H9 (cell line): Measurements from ENCODE around the gene MCM3AP. TPM values are rescaled to one million over a fixed set of nuclear protein-coding genes. Genes with fewer than 3 reads are reported as not detected.

ENCODE experiments used
- DNase-seq: peaks from one replicate; pipeline ENCODE4 v3.0.0-alpha.2; 2017
- H2AFZ ChIP-seq: one replicate; pipeline ENCODE4 v1.6.1; 2013; ENCODE audit warnings: mild to moderate bottlenecking, low read length, control low read depth, moderate library complexity
- H2AK5ac ChIP-seq: 2 replicates; pipeline ENCODE4 v1.6.1; 2013; ENCODE audit warnings: low read length, control low read depth, mixed read lengths; ENCODE audit not compliant: insufficient read length
- H2BK120ac ChIP-seq: one replicate; pipeline ENCODE4 v1.6.1; 2013; ENCODE audit warnings: low read depth, mild to moderate bottlenecking, low read length, control low read depth, inconsistent platforms; ENCODE audit not compliant: poor library complexity, severe bottlenecking
- H2BK12ac ChIP-seq: 2 replicates; pipeline ENCODE4 v1.6.1; 2013; ENCODE audit warnings: low read length, control low read depth, mixed read lengths, low read depth; ENCODE audit not compliant: insufficient read length
- H2BK15ac ChIP-seq: 2 replicates; pipeline ENCODE4 v1.6.1; 2013; ENCODE audit warnings: low read depth, low read length, control low read depth
- H2BK20ac ChIP-seq: one replicate; pipeline ENCODE4 v1.6.1; 2013; ENCODE audit warnings: low read depth, mild to moderate bottlenecking, low read length, control low read depth, inconsistent platforms; ENCODE audit not compliant: poor library complexity, severe bottlenecking
- H2BK5ac ChIP-seq: 2 replicates; pipeline ENCODE4 v1.6.1; 2013; ENCODE audit warnings: low read length, control low read depth, mixed read lengths; ENCODE audit not compliant: insufficient read length
- H3K14ac ChIP-seq: 2 replicates; pipeline ENCODE4 v1.6.1; 2013; ENCODE audit warnings: low read length, control low read depth; ENCODE audit not compliant: insufficient read depth
- H3K18ac ChIP-seq: 2 replicates; pipeline ENCODE4 v1.6.1; 2013; ENCODE audit warnings: low read depth, mild to moderate bottlenecking, mixed read lengths, low read length, control low read depth; ENCODE audit not compliant: insufficient read length
- H3K23ac ChIP-seq: 2 replicates; pipeline ENCODE4 v1.6.1; 2013; ENCODE audit warnings: low read length, control low read depth, mixed read lengths, low read depth; ENCODE audit not compliant: insufficient read length
- H3K23me2 ChIP-seq: 2 replicates; pipeline ENCODE4 v1.6.1; 2013; ENCODE audit warnings: low read depth, mild to moderate bottlenecking, mixed read lengths, low read length, control low read depth; ENCODE audit not compliant: insufficient read length, poor library complexity, severe bottlenecking
- H3K27ac ChIP-seq: 2 replicates; pipeline ENCODE4 v1.5.1; 2013; ENCODE audit warnings: low read length, control low read depth, mixed read lengths, low read depth; ENCODE audit not compliant: insufficient read length
- H3K27me3 ChIP-seq: 2 replicates; pipeline ENCODE4 v1.6.1; 2013; ENCODE audit warnings: low read length, control low read depth, inconsistent platforms; ENCODE audit not compliant: insufficient read depth
- H3K4ac ChIP-seq: 2 replicates; pipeline ENCODE4 v1.6.1; 2013; ENCODE audit warnings: low read depth, mild to moderate bottlenecking, control low read depth, inconsistent platforms, low read length, moderate library complexity
- H3K4me1 ChIP-seq: 2 replicates; pipeline ENCODE4 v1.6.1; 2013; ENCODE audit warnings: low read length, control low read depth, inconsistent platforms; ENCODE audit not compliant: insufficient read depth
- H3K4me2 ChIP-seq: 2 replicates; pipeline ENCODE4 v1.6.1; 2013; ENCODE audit warnings: low read length, control low read depth, mixed read lengths; ENCODE audit not compliant: insufficient read length, insufficient read depth
- H3K56ac ChIP-seq: 2 replicates; pipeline ENCODE4 v1.6.1; 2013; ENCODE audit warnings: low read depth, mild to moderate bottlenecking, mixed read lengths, low read length, control low read depth; ENCODE audit not compliant: insufficient read length
- H3K79me1 ChIP-seq: 2 replicates; pipeline ENCODE4 v1.6.1; 2013; ENCODE audit warnings: low read depth, mild to moderate bottlenecking, moderate library complexity, low read length, control low read depth, inconsistent platforms; ENCODE audit not compliant: insufficient read depth, poor library complexity, severe bottlenecking
- H3K79me2 ChIP-seq: 2 replicates; pipeline ENCODE4 v1.6.1; 2013; ENCODE audit warnings: low read length, control low read depth, inconsistent platforms; ENCODE audit not compliant: insufficient read depth
- H3K9ac ChIP-seq: 2 replicates; pipeline ENCODE4 v1.6.1; 2013; ENCODE audit warnings: low read length, control low read depth, mixed read lengths; ENCODE audit not compliant: insufficient read length; ENCODE audit errors: extremely low read depth
- H3K9me3 ChIP-seq: one replicate; pipeline ENCODE4 v1.6.1; 2013; ENCODE audit warnings: low read depth, low read length, inconsistent platforms; ENCODE audit not compliant: control insufficient read depth
- H3T11ph ChIP-seq: one replicate; pipeline ENCODE4 v1.6.1; 2013; ENCODE audit warnings: mild to moderate bottlenecking, low read length, control low read depth, inconsistent platforms
- H4K20me1 ChIP-seq: one replicate; pipeline ENCODE4 v1.6.1; 2013; ENCODE audit not compliant: control insufficient read depth, insufficient read length, insufficient read depth
- H4K5ac ChIP-seq: 2 replicates; pipeline ENCODE4 v1.6.1; 2013; ENCODE audit warnings: low read depth, mild to moderate bottlenecking, mixed read lengths, low read length, control low read depth; ENCODE audit not compliant: insufficient read length
- H4K8ac ChIP-seq: replicated peaks from 2 replicates; pipeline ENCODE4 v1.6.1; 2013; ENCODE audit warnings: low read length, control low read depth, mixed read lengths, low read depth; ENCODE audit not compliant: insufficient read length
- H4K91ac ChIP-seq: 2 replicates; pipeline ENCODE4 v1.6.1; 2013; ENCODE audit warnings: low read depth, mild to moderate bottlenecking, moderate library complexity, mixed read lengths, low read length, control low read depth; ENCODE audit not compliant: insufficient read length
- H3K27ac Mint-ChIP-seq, 3 experiments: 2 replicates in 2 of 3; 3 replicates in 1 of 3; pipeline ENCODE4 v1.8.0; 2020 to 2021; ENCODE audit warnings: mixed read lengths in 3 of 3, mild to moderate bottlenecking in 1 of 3, moderate library complexity in 1 of 3
- H3K27me3 Mint-ChIP-seq: 2 replicates; pipeline ENCODE4 v1.8.0; 2021; ENCODE audit warnings: low read depth, mild to moderate bottlenecking, moderate library complexity, mixed read lengths
- H3K36me3 Mint-ChIP-seq, 3 experiments: 2 replicates in 2 of 3; 3 replicates in 1 of 3; pipeline ENCODE4 v1.8.0; 2020 to 2021; ENCODE audit warnings: low read depth in 3 of 3, mixed read lengths in 3 of 3; ENCODE audit not compliant: insufficient read depth in 1 of 3
- H3K4me1 Mint-ChIP-seq, 2 experiments: 2 replicates each; pipeline ENCODE4 v1.8.0; 2020; ENCODE audit warnings: mixed read lengths in 2 of 2
- H3K4me3 Mint-ChIP-seq, 2 experiments: 2 replicates in 1 of 2; 3 replicates in 1 of 2; pipeline ENCODE4 v1.8.0; 2020 to 2021; ENCODE audit warnings: mild to moderate bottlenecking in 2 of 2, mixed read lengths in 2 of 2, moderate library complexity in 1 of 2
- H3K9me3 Mint-ChIP-seq, 2 experiments: 2 replicates in 1 of 2; 3 replicates in 1 of 2; pipeline ENCODE4 v1.8.0; 2020; ENCODE audit warnings: mild to moderate bottlenecking in 2 of 2, mixed read lengths in 2 of 2, moderate library complexity in 1 of 2
- WGBS: extraction: QIAGEN DNeasy Blood & Tissue Kit; methylation state at CpG from one replicate; pipeline ENCODE4 v1.1.7; 2013; ENCODE audit warnings: missing lambda C conversion rate, low lambda C conversion rate, mixed read lengths; ENCODE audit not compliant: insufficient read length; ENCODE audit errors: extremely low coverage; 5-methylcytosine and 5-hydroxymethylcytosine counted together
- total RNA-seq: library from RNA; stranded (reverse); gene quantifications from 2 replicates; pipeline ENCODE4 v1.2.1, GENCODE V29; 2021
- TF ChIP-seq, protein P1 (sequence below): fragments of 200-600 bp; sonication (generic); conservative IDR thresholded peaks from 3 replicates; pipeline ENCODE4 v1.8.0; 2021; ENCODE audit warnings: antibody characterized with exemption, mild to moderate bottlenecking

The MCM3AP gene
- total RNA-seq, 1 experiment from 2014 or later = 124 TPM

- H3K36me3 Mint-ChIP-seq = peaks cover 35 to 59% (median 56%) of the 10 kb centered on the region in 3 experiments; a peak in 6 of 7 replicates
- TF ChIP-seq, protein P1, sequence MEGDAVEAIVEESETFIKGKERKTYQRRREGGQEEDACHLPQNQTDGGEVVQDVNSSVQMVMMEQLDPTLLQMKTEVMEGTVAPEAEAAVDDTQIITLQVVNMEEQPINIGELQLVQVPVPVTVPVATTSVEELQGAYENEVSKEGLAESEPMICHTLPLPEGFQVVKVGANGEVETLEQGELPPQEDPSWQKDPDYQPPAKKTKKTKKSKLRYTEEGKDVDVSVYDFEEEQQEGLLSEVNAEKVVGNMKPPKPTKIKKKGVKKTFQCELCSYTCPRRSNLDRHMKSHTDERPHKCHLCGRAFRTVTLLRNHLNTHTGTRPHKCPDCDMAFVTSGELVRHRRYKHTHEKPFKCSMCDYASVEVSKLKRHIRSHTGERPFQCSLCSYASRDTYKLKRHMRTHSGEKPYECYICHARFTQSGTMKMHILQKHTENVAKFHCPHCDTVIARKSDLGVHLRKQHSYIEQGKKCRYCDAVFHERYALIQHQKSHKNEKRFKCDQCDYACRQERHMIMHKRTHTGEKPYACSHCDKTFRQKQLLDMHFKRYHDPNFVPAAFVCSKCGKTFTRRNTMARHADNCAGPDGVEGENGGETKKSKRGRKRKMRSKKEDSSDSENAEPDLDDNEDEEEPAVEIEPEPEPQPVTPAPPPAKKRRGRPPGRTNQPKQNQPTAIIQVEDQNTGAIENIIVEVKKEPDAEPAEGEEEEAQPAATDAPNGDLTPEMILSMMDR = no peak
- Histone ChIP-seq H2BK12ac (no peak overlapping the region), H3K56ac (no peak overlapping the region), H3K27me3 (no peaks in the 10 kb centered on the region), H2AK5ac (no peak overlapping the region), H3K9ac (no peak overlapping the region), H3K4ac (no peak overlapping the region), H3K79me2 (no peaks in the 10 kb centered on the region), H4K8ac (no peak overlapping the region), H3K23ac (no peak overlapping the region), H3K18ac (no peak overlapping the region), H3K14ac (no peak overlapping the region), H4K5ac (no peak overlapping the region), H2BK5ac (no peak overlapping the region), H4K91ac (no peak overlapping the region), H3T11ph (no peak overlapping the region), H3K9me3 (no peaks in the 10 kb centered on the region), H2BK15ac (no peak overlapping the region), H3K23me2 (no peaks in the 10 kb centered on the region), H4K20me1 (no peaks in the 10 kb centered on the region), H3K4me1 (peaks cover 4% of the 10 kb centered on the region; the same call in 1 of the 2 replicates), H2BK20ac (no peak overlapping the region), H3K79me1 (no peaks in the 10 kb centered on the region), H3K27ac (no peak overlapping the region), H2AFZ (no peak overlapping the region), H3K4me2 (no peak overlapping the region), H2BK120ac (no peak overlapping the region)
- H3K27me3 Mint-ChIP-seq = no peaks in the 10 kb centered on the region
- WGBS = no CpG with 5 or more reads among the region's 20 CpGs
- no peaks in the 10 kb centered on the region for H3K9me3 Mint-ChIP-seq
- H3K27ac Mint-ChIP-seq = no peak overlapping the region; a peak in 1 of 7 replicates
- no peak overlapping the region for H3K4me3 Mint-ChIP-seq
- peaks cover 13 to 21% of the 10 kb centered on the region in 2 experiments for H3K4me1 Mint-ChIP-seq
- DNase-seq = no peak
Measured at GRCh38 chr21:46191686-46192575, 93.5 kb downstream of the MCM3AP start.
